BLaER1 treated with 17β-estradiol and CSF1 and Interleukin-3, amounts not matched to agents 10 nM and 100 nM (cell line): ENCODE results near the gene EYA2.

Experiments used
- H3K27ac ChIP-seq, 11 experiments: shearing (Covaris generic); formaldehyde crosslinking; 2 replicates each; pipeline ENCODE4 v1.8.1; 2022
- H3K27me3 ChIP-seq, 11 experiments: shearing (Covaris generic); formaldehyde crosslinking; 2 replicates each; pipeline ENCODE4 v1.8.1; 2022
- H3K36me3 ChIP-seq, 11 experiments: shearing (Covaris generic); formaldehyde crosslinking; 2 replicates each; pipeline ENCODE4 v1.8.1; 2022
- H3K4me1 ChIP-seq, 10 experiments: shearing (Covaris generic); formaldehyde crosslinking; 2 replicates each; pipeline ENCODE4 v1.8.1; 2022
- H3K4me2 ChIP-seq, 11 experiments: shearing (Covaris generic); formaldehyde crosslinking; 2 replicates each; pipeline ENCODE4 v1.8.1; 2022
- H3K4me3 ChIP-seq, 10 experiments: shearing (Covaris generic); formaldehyde crosslinking; 2 replicates each; pipeline ENCODE4 v1.8.1; 2022
- H3K9ac ChIP-seq, 11 experiments: shearing (Covaris generic); formaldehyde crosslinking; 2 replicates each; pipeline ENCODE4 v1.8.1; 2022
- H3K9me3 ChIP-seq, 11 experiments: shearing (Covaris generic); formaldehyde crosslinking; replicated peaks in 1 of 11; 2 replicates each; pipeline ENCODE4 v1.8.1; 2022
- H4K20me1 ChIP-seq, 11 experiments: shearing (Covaris generic); formaldehyde crosslinking; 2 replicates each; pipeline ENCODE4 v1.8.1; 2022
- Cebpa-rat ChIP-seq, 11 experiments: shearing (Covaris generic); IDR thresholded peaks; 2 replicates each; pipeline ENCODE4 v1.8.1; 2022

Gene EYA2

DNA sequence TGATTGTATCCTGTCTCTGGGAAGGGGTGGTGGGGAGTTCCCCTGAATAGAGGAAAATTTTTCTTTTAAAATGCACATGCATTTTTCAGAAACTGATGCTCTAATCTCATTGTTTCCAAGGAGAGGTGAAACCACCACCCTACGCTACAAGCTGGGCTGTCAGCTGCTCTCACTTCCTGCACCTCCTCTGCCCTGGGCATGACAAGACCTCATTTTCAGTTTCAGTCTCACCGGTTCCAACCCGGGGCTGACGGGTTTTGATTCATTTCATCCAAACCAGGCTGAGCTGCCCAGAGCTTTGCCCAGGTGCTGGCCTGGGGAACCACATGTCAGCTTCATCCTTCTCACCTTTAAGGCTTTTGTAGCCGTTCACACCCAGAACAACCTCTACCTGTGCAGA lies 99.7 kb downstream of the EYA2 start:
- Histone ChIP-seq H3K4me3 (no peak overlapping the region), H3K4me1 (peaks cover 7 to 37% (median 26%) of the 10 kb centered on the region in 10 experiments), H3K4me2 (peak overlapping the region; percentile 39 to 74 (median 54); a peak in 21 of 22 replicates), H3K36me3 (no peaks in the 10 kb centered on the region), H4K20me1 (no peaks in the 10 kb centered on the region), H3K9me3 (no peaks in the 10 kb centered on the region), H3K9ac (peak overlapping the region in 1 of 11 experiments; percentile 5; a peak in 1 of 22 replicates), H3K27ac (no peak overlapping the region), H3K27me3 (no peaks in the 10 kb centered on the region)
- no peak for TF ChIP-seq Cebpa-rat (IDR thresholded peaks at IDR 0.05)

DNA sequence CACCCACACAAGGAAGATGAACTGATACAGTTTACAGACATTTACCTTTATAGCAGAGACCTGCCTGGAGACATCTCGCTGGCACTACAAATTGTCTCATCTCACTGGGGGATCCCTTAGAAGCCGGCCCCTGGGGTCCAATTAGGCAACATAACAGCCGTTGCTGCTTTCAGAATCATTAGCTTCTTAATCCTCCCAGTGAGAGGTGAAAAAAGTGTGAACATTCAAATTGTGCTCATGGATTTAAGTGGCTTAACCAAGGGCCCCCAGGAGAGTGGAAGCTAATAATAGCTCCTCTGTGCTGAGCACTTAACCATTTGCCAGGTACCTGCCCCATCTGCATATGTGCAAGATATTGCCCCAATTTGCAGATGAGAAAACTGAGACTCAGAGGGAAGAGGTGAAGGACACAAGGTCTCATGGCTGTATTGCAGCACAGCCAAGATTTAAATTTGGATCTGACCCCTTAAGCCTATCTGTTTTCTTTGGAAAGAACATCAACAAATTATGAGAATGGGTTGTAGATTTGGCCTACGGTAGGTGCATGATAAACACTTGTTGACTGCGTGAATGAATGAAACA lies 101.0 kb downstream of the EYA2 start:
- H4K20me1 ChIP-seq: no peaks in the 10 kb centered on the region
- H3K27me3 ChIP-seq: no peaks in the 10 kb centered on the region
- H3K4me1 ChIP-seq: peaks cover 14 to 42% (median 29%) of the 10 kb centered on the region in 10 experiments
- H3K4me3 ChIP-seq: no peak overlapping the region
- H3K4me2 ChIP-seq: 0 out of 22 replicates have a peak overlapping the region, but pooled peaks of 1 of the 11 experiments have one; percentile 2
- no peaks in the 10 kb centered on the region for H3K9me3 ChIP-seq
- H3K9ac ChIP-seq: no peak overlapping the region
- TF ChIP-seq Cebpa-rat (IDR thresholded peaks at IDR 0.05): no peak
- H3K36me3 ChIP-seq: no peaks in the 10 kb centered on the region
- H3K27ac ChIP-seq: no peak overlapping the region

GRCh38 chr20:46997187-46997586 lies 102.5 kb downstream of the EYA2 start:
- no peak for TF ChIP-seq Cebpa-rat (IDR thresholded peaks at IDR 0.05)
- no peaks in the 10 kb centered on the region for H4K20me1 ChIP-seq
- H3K27me3 ChIP-seq: no peaks in the 10 kb centered on the region
- H3K9me3 ChIP-seq: no peaks in the 10 kb centered on the region
- H3K4me1 ChIP-seq: peaks cover 14 to 43% (median 27%) of the 10 kb centered on the region in 10 experiments; a peak in 18 of 20 replicates
- peak overlapping the region in 6 of 11 experiments; percentile 6 to 36 (median 22); a peak in 7 of 22 replicates for H3K4me2 ChIP-seq
- H3K4me3 ChIP-seq: no peak overlapping the region
- H3K9ac ChIP-seq: no peak overlapping the region
- no peaks in the 10 kb centered on the region for H3K36me3 ChIP-seq
- H3K27ac ChIP-seq: no peak overlapping the region

DNA sequence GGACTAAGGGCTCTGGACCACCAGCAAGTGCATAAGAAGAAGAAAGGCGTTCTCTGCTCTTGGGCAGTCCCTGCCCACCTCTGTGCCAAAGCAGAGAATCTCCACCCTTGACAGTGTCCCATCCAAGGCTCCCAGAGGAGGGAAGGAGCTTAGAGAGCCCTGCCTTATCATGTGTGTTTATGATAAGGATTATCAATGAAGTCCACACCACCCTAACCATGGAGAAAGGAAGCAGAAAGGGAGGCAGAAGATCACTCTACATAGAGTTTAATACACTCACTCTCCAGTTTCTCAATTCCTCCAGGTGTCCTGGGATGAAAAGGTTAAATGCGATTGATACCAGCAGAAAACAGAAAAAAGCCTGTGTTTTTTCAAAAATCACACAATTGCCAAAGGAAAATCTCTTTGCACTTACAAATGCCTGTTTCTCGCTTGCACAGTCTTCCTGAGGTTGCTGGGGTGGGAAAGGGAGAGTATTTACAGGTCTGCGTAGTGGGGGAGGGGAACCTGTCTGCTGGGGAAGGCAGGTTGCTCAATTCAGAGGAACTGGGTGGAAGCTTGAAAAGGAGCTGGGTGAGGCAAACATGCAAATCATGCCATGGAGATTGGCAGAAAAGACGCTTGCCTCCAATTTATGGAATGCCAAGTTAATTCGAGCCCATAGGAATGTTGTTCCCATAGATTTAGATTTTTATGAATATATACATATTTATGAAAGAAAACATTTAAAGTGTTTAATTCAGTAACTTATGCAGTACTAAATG lies 104.0 kb downstream of the EYA2 start:
- Histone ChIP-seq H4K20me1 (no peaks in the 10 kb centered on the region), H3K27me3 (no peaks in the 10 kb centered on the region), H3K36me3 (no peaks in the 10 kb centered on the region), H3K4me1 (peaks cover 14 to 43% (median 27%) of the 10 kb centered on the region in 10 experiments; a peak in 18 of 20 replicates), H3K27ac (no peak overlapping the region), H3K9me3 (no peaks in the 10 kb centered on the region), H3K9ac (no peak overlapping the region), H3K4me2 (peak overlapping the region in 3 of 11 experiments; percentile 12 to 53 (median 26); a peak in 5 of 22 replicates), H3K4me3 (no peak overlapping the region)
- no peak for TF ChIP-seq Cebpa-rat (IDR thresholded peaks at IDR 0.05)

- H3K9me3 ChIP-seq: peaks cover 0 to 9% (median 6%) of the 10 kb centered on the region in 11 experiments; a peak in 6 of 22 replicates
- H3K36me3 ChIP-seq: no peaks in the 10 kb centered on the region
- H3K4me3 ChIP-seq: no peak overlapping the region
- no peaks in the 10 kb centered on the region for H4K20me1 ChIP-seq
- no peak overlapping the region for H3K27ac ChIP-seq
- no peak overlapping the region for H3K9ac ChIP-seq
- H3K27me3 ChIP-seq: no peaks in the 10 kb centered on the region
- peaks cover 8 to 35% (median 19%) of the 10 kb centered on the region in 10 experiments; a peak in 16 of 20 replicates for H3K4me1 ChIP-seq
- H3K4me2 ChIP-seq: peak overlapping the region in 7 of 11 experiments; percentile 0 to 44 (median 21); a peak in 7 of 22 replicates
- TF ChIP-seq Cebpa-rat (IDR thresholded peaks at IDR 0.05): no peak
Measured at GRCh38 chr20:46999801-47000465, 105.3 kb downstream of the EYA2 start.

GRCh38 chr20:47003223-47003622 lies 108.6 kb downstream of the EYA2 start:
- no peak for TF ChIP-seq Cebpa-rat (IDR thresholded peaks at IDR 0.05)
- H3K9me3 ChIP-seq: peaks cover 0 to 9% (median 6%) of the 10 kb centered on the region in 11 experiments; a peak in 6 of 22 replicates

GRCh38 chr20:47004179-47004578 lies 109.5 kb downstream of the EYA2 start:
- no peak for TF ChIP-seq Cebpa-rat (IDR thresholded peaks at IDR 0.05)
- peaks cover 0 to 17% (median 12%) of the 10 kb centered on the region in 10 experiments; a peak in 15 of 20 replicates for H3K4me1 ChIP-seq
- no peak overlapping the region for H3K4me3 ChIP-seq
- H3K4me2 ChIP-seq: no peak overlapping the region
- peaks cover 0 to 9% (median 6%) of the 10 kb centered on the region in 11 experiments; a peak in 6 of 22 replicates for H3K9me3 ChIP-seq
- H3K9ac ChIP-seq: no peak overlapping the region
- no peaks in the 10 kb centered on the region for H3K27me3 ChIP-seq
- H3K27ac ChIP-seq: no peak overlapping the region
- no peaks in the 10 kb centered on the region for H3K36me3 ChIP-seq
- H4K20me1 ChIP-seq: no peaks in the 10 kb centered on the region

More at GRCh38 chr20:47003223-47003622, 108.6 kb downstream of the EYA2 start:
- no peak overlapping the region for H3K4me2 ChIP-seq
- no peak overlapping the region for H3K27ac ChIP-seq
- H3K4me3 ChIP-seq: no peak overlapping the region
- no peaks in the 10 kb centered on the region for H3K27me3 ChIP-seq
- no peaks in the 10 kb centered on the region for H3K36me3 ChIP-seq
- H3K4me1 ChIP-seq: peaks cover 8 to 21% (median 16%) of the 10 kb centered on the region in 10 experiments; a peak in 16 of 20 replicates
- H4K20me1 ChIP-seq: no peaks in the 10 kb centered on the region
- no peak overlapping the region for H3K9ac ChIP-seq

DNA sequence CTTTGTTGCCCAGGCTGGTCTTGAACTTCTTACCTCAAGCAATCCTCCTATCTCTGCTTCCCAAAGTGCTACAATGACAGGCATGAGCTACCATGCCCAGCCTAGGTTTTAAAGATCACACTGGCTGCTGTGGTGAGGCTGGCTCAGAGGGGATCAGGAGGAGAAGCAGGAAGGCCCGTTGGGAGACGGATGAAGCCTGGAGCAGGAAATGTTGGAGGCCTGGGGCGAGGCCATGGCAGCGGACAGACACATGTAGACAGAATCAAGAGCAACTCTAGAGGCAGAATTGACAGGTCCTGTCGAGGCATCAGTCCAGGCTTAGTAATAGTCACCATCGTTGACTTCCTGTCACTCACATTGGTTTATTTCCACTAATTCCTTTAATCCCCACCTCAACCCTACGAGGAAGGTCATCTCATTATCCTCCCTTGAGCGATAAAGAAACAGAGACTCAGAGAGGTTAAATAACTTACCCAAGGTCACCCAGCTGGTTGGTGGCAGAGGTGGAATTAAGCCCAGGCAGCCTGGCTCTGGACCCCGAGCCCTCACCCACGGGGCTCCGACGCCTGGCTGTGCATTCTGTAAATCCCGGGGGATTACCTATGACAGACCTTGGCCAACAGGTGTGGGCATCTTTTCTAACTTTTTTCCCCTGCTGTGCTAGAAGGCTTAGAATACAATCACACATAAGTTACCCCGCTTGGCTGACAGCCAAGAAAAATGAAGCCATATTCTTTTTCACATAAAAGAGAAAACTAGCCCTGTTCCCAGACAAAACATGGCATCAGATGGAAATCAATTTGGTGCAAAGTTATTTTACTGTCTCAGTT lies 113.4 kb downstream of the EYA2 start:
- no peaks in the 10 kb centered on the region for H4K20me1 ChIP-seq
- H3K4me2 ChIP-seq: no peak overlapping the region
- no peak overlapping the region for H3K9ac ChIP-seq
- no peaks in the 10 kb centered on the region for H3K27me3 ChIP-seq
- H3K27ac ChIP-seq: no peak overlapping the region
- no peak overlapping the region for H3K4me3 ChIP-seq
- TF ChIP-seq Cebpa-rat (IDR thresholded peaks at IDR 0.05): no peak
- H3K4me1 ChIP-seq: no peaks in the 10 kb centered on the region
- no peaks in the 10 kb centered on the region for H3K36me3 ChIP-seq
- H3K9me3 ChIP-seq: peaks cover 0 to 9% (median 6%) of the 10 kb centered on the region in 11 experiments; a peak in 6 of 22 replicates
